Immature natural killer cell (primary cell): ENCODE results near the gene TCF7L1. TPM values are rescaled to one million over a fixed set of nuclear protein-coding genes. Genes with fewer than 3 reads are reported as not detected.
"Not testable (repeated sequence)": the region's sequence is repeated elsewhere in the genome, so short reads cannot be mapped to it uniquely, and the experiment has no call there.

Source experiments
- DNase-seq, 3 donors: peaks; one replicate each; pipeline ENCODE4 v3.0.0; 2022; ENCODE audit warnings: mixed read lengths in 1 of 3
- H3K27ac Mint-ChIP-seq, 6 donors: one replicate each; pipeline ENCODE4 v1.8.0; 2020; ENCODE audit warnings: mixed read lengths in 6 of 6, mild to moderate bottlenecking in 5 of 6, inconsistent platforms in 4 of 6, moderate library complexity in 3 of 6
- H3K27me3 Mint-ChIP-seq, 3 donors: one replicate each; pipeline ENCODE4 v1.8.0; 2020 to 2021; ENCODE audit warnings: low read depth in 3 of 3, mild to moderate bottlenecking in 3 of 3, mixed read lengths in 3 of 3, moderate library complexity in 3 of 3, inconsistent platforms in 1 of 3
- H3K36me3 Mint-ChIP-seq, 3 donors: one replicate each; pipeline ENCODE4 v1.8.0; 2020; ENCODE audit warnings: mixed read lengths in 3 of 3, inconsistent platforms in 2 of 3, mild to moderate bottlenecking in 2 of 3
- H3K4me1 Mint-ChIP-seq, 2 donors: one replicate each; pipeline ENCODE4 v1.8.0; 2020; ENCODE audit warnings: inconsistent platforms in 2 of 2, mild to moderate bottlenecking in 2 of 2, mixed read lengths in 2 of 2, moderate library complexity in 1 of 2
- H3K4me3 Mint-ChIP-seq, 5 donors: one replicate each; pipeline ENCODE4 v1.8.0; 2020; ENCODE audit warnings: mild to moderate bottlenecking in 5 of 5, mixed read lengths in 5 of 5, inconsistent platforms in 3 of 5, moderate library complexity in 3 of 5
- H3K9me3 Mint-ChIP-seq, 6 donors: one replicate each; pipeline ENCODE4 v1.8.0; 2020; ENCODE audit warnings: mild to moderate bottlenecking in 6 of 6, mixed read lengths in 6 of 6, inconsistent platforms in 4 of 6, moderate library complexity in 3 of 6
- polyA plus RNA-seq, 3 donors: library from polyadenylated mRNA; unstranded; fragments of 300-500 nt; fragmentation: Illumina TruSeq; gene quantifications; one replicate each; pipeline ENCODE4 v1.2.3, GENCODE V29; 2021

Gene TCF7L1
- polyA plus RNA-seq, 3 donors from 2014 or later, result 0.12 TPM; not detected in 2

GRCh38 chr2:85303780-85304531 is 170.8 kb downstream of the TCF7L1 start:
- DNase-seq, result no peak
- Mint-ChIP-seq H3K36me3 (no peaks in the 10 kb centered on the region), H3K4me1 (peaks cover 17 to 20% of the 10 kb centered on the region in 2 donors), H3K4me3 (no peak overlapping the region), H3K27me3 (peaks cover 8 to 9% (median 8%) of the 10 kb centered on the region in 3 donors), H3K27ac (no peak overlapping the region), H3K9me3 (no peaks in the 10 kb centered on the region)

GRCh38 chr2:85307527-85307897 is 174.3 kb downstream of the TCF7L1 start:
- peak overlapping the region in 2 of 6 donors; percentile 51 to 55 for H3K27ac Mint-ChIP-seq
- H3K4me1 Mint-ChIP-seq, result peaks cover 37 to 44% of the 10 kb centered on the region in 2 donors
- no peaks in the 10 kb centered on the region for H3K36me3 Mint-ChIP-seq
- H3K27me3 Mint-ChIP-seq, result peaks cover 3 to 11% (median 6%) of the 10 kb centered on the region in 3 donors
- DNase-seq, result no peak
- H3K4me3 Mint-ChIP-seq, result peak overlapping the region; percentile 57 to 78 (median 68)
- no peaks in the 10 kb centered on the region for H3K9me3 Mint-ChIP-seq

- Mint-ChIP-seq H3K27ac (peak overlapping the region in 5 of 6 donors; percentile 30 to 91 (median 84)), H3K4me1 (peaks cover 37 to 44% of the 10 kb centered on the region in 2 donors), H3K9me3 (no peaks in the 10 kb centered on the region), H3K4me3 (peak overlapping the region in 2 of 5 donors; percentile 54 to 69), H3K36me3 (no peaks in the 10 kb centered on the region), H3K27me3 (peaks cover 2 to 9% (median 6%) of the 10 kb centered on the region in 3 donors)
- no peak for DNase-seq
These were observed 175.0 kb downstream of the TCF7L1 start for GRCh38 chr2:85308201-85308600.

- peak overlapping the region; percentile 69 to 84 (median 78) for H3K4me3 Mint-ChIP-seq
- peaks cover 40 to 44% of the 10 kb centered on the region in 2 donors for H3K4me1 Mint-ChIP-seq
- peaks cover 4 to 8% (median 6%) of the 10 kb centered on the region in 3 donors for H3K27me3 Mint-ChIP-seq
- H3K27ac Mint-ChIP-seq, result peak overlapping the region; percentile 80 to 93 (median 86)
- H3K9me3 Mint-ChIP-seq, result no peaks in the 10 kb centered on the region
- no peak for DNase-seq
- H3K36me3 Mint-ChIP-seq, result peaks cover 0 to 3% (median 0%) of the 10 kb centered on the region in 3 donors
These were observed 175.8 kb downstream of the TCF7L1 start for GRCh38 chr2:85308896-85309555.

- H3K27ac Mint-ChIP-seq, result peak overlapping the region; percentile 77 to 93 (median 86)
These were observed 176.6 kb downstream of the TCF7L1 start for GRCh38 chr2:85309699-85310321.

GRCh38 chr2:85310330-85310729 is 177.1 kb downstream of the TCF7L1 start:
- Mint-ChIP-seq H3K36me3 (peaks cover 0 to 6% (median 4%) of the 10 kb centered on the region in 3 donors), H3K4me3 (peak overlapping the region; percentile 69 to 84 (median 78)), H3K27me3 (peaks cover 4 to 8% (median 8%) of the 10 kb centered on the region in 3 donors), H3K9me3 (no peaks in the 10 kb centered on the region), H3K4me1 (peaks cover 40 to 49% of the 10 kb centered on the region in 2 donors), H3K27ac (peak overlapping the region; percentile 77 to 93 (median 86))
- no peak for DNase-seq

More at GRCh38 chr2:85309699-85310321, 176.6 kb downstream of the TCF7L1 start:
- H3K4me1 Mint-ChIP-seq, result peaks cover 40 to 49% of the 10 kb centered on the region in 2 donors
- peaks cover 0 to 6% (median 4%) of the 10 kb centered on the region in 3 donors for H3K36me3 Mint-ChIP-seq
- peak; percentile 30 to 34 (median 32) for DNase-seq
- H3K27me3 Mint-ChIP-seq, result peaks cover 4 to 8% (median 8%) of the 10 kb centered on the region in 3 donors
- H3K4me3 Mint-ChIP-seq, result peak overlapping the region; percentile 69 to 84 (median 78)
- H3K9me3 Mint-ChIP-seq, result no peaks in the 10 kb centered on the region

GRCh38 chr2:85312404-85312803 is 179.2 kb downstream of the TCF7L1 start:
- Mint-ChIP-seq H3K36me3 (peaks cover 0 to 21% (median 9%) of the 10 kb centered on the region in 3 donors), H3K9me3 (no peaks in the 10 kb centered on the region), H3K27ac (peak overlapping the region in 3 of 6 donors; percentile 24 to 48 (median 35)), H3K4me3 (no peak overlapping the region), H3K27me3 (peaks cover 4 to 6% (median 5%) of the 10 kb centered on the region in 3 donors), H3K4me1 (peaks cover 38 to 53% of the 10 kb centered on the region in 2 donors)
- DNase-seq, result no peak

GRCh38 chr2:85314884-85315242 is 181.7 kb downstream of the TCF7L1 start:
- Mint-ChIP-seq H3K9me3 (no peaks in the 10 kb centered on the region), H3K27ac (peak overlapping the region in 1 of 6 donors; percentile 42), H3K4me3 (no peak overlapping the region), H3K36me3 (peaks cover 11 to 35% (median 14%) of the 10 kb centered on the region in 3 donors), H3K27me3 (peaks cover 0 to 5% (median 2%) of the 10 kb centered on the region in 3 donors), H3K4me1 (peaks cover 37 to 50% of the 10 kb centered on the region in 2 donors)
- DNase-seq, result no peak

GRCh38 chr2:85315921-85316320 is 182.7 kb downstream of the TCF7L1 start:
- Mint-ChIP-seq H3K4me1 (peaks cover 39 to 52% of the 10 kb centered on the region in 2 donors), H3K36me3 (peaks cover 17 to 44% (median 24%) of the 10 kb centered on the region in 3 donors), H3K27ac (peak overlapping the region in 2 of 6 donors; percentile 31 to 39)
- H3K27me3 Mint-ChIP-seq, DNase-seq, H3K4me3 Mint-ChIP-seq, H3K9me3 Mint-ChIP-seq: not testable (repeated sequence)

GRCh38 chr2:85318222-85319074 is 185.3 kb downstream of the TCF7L1 start:
- Mint-ChIP-seq H3K27ac (peak overlapping the region in 5 of 6 donors; percentile 13 to 76 (median 73)), H3K4me3 (peak overlapping the region; percentile 6 to 61 (median 24)), H3K9me3 (no peaks in the 10 kb centered on the region), H3K4me1 (peaks cover 61 to 69% of the 10 kb centered on the region in 2 donors), H3K36me3 (peaks cover 26 to 65% (median 37%) of the 10 kb centered on the region in 3 donors), H3K27me3 (peaks cover 2 to 3% (median 3%) of the 10 kb centered on the region in 3 donors)
- DNase-seq, result no peak

GRCh38 chr2:85319796-85320195 is 186.6 kb downstream of the TCF7L1 start:
- H3K36me3 Mint-ChIP-seq, result peaks cover 30 to 68% (median 44%) of the 10 kb centered on the region in 3 donors
- peaks cover 72 to 77% of the 10 kb centered on the region in 2 donors for H3K4me1 Mint-ChIP-seq
- H3K4me3 Mint-ChIP-seq, result peak overlapping the region in 3 of 5 donors; percentile 7 to 48 (median 11)
- H3K27me3 Mint-ChIP-seq, result peaks cover 0 to 3% (median 0%) of the 10 kb centered on the region in 3 donors
- H3K27ac Mint-ChIP-seq, result peak overlapping the region in 5 of 6 donors; percentile 47 to 88 (median 70)
- no peaks in the 10 kb centered on the region for H3K9me3 Mint-ChIP-seq
- no peak for DNase-seq

GRCh38 chr2:85323351-85323987 is 190.3 kb downstream of the TCF7L1 start:
- Mint-ChIP-seq H3K9me3 (no peaks in the 10 kb centered on the region), H3K36me3 (peaks cover 40 to 69% (median 59%) of the 10 kb centered on the region in 3 donors), H3K4me3 (peak overlapping the region; percentile 66 to 98 (median 96)), H3K4me1 (peaks cover 89 to 92% of the 10 kb centered on the region in 2 donors), H3K27ac (peak overlapping the region in 5 of 6 donors; percentile 24 to 100 (median 44)), H3K27me3 (peaks cover 5 to 23% (median 13%) of the 10 kb centered on the region in 3 donors)
- DNase-seq, result no peak
